SK-N-SH (cell line): ENCODE data around the gene ATP5MG. TPM values are rescaled to one million over a fixed set of nuclear protein-coding genes. Genes with fewer than 3 reads are reported as not detected.

ENCODE experiments used
- CTCF ChIA-PET: fragments of 300-600, 350-600 bp; formaldehyde crosslinking; extraction: SDS; loops from one replicate; lab custom pipeline; 2021; lab: Yijun Ruan, JAX
- POLR2A ChIA-PET: fragments of 350-600 bp; sonication (Branson Sonifier 250); formaldehyde crosslinking; extraction: SDS; loops from one replicate; lab custom pipeline; 2020; ENCODE audit warnings: antibody characterized with exemption, inconsistent platforms; lab: Yijun Ruan, JAX
- DNase-seq: peaks from one replicate; pipeline ENCODE4 v3.0.0; 2012
- H2AFZ ChIP-seq: fragments of 200-600 bp; sonication (generic); 2 replicates; pipeline ENCODE4 v1.8.1; 2016; ENCODE audit warnings: antibody characterized with exemption, mild to moderate bottlenecking, low read depth
- H3F3A ChIP-seq: fragments of 200-600 bp; sonication (generic); replicated peaks from 2 replicates; pipeline ENCODE3; 2016; ENCODE audit warnings: antibody characterized with exemption, mild to moderate bottlenecking; ENCODE audit not compliant: insufficient read depth
- H3K27ac ChIP-seq, 2 experiments: fragments of 200-500 bp in 1 of 2; fragments of 200-600 bp in 1 of 2; sonication (Bioruptor generic) in 1 of 2; sonication (generic), shearing (Covaris generic) in 1 of 2; 2 replicates each; pipeline versions ENCODE4 v1.5.1 to v1.6.1; 2014 to 2016; ENCODE audit warnings: low read depth in 2 of 2, inconsistent platforms in 1 of 2, low read length in 1 of 2, mild to moderate bottlenecking in 1 of 2, mixed read lengths in 1 of 2
- H3K27me3 ChIP-seq: fragments of 200-600 bp; sonication (generic), shearing (Covaris generic); 2 replicates; pipeline ENCODE4 v1.6.1; 2016; ENCODE audit warnings: mixed run types; ENCODE audit not compliant: insufficient read depth
- H3K36me3 ChIP-seq, 2 experiments: fragments of 200-500 bp in 1 of 2; fragments of 200-600 bp in 1 of 2; sonication (Bioruptor generic) in 1 of 2; sonication (generic) in 1 of 2; replicated peaks in 1 of 2; 2 replicates each; pipeline versions ENCODE3 to v1.5.1; 2014 to 2016; ENCODE audit warnings: low read length in 1 of 2, mild to moderate bottlenecking in 1 of 2; ENCODE audit not compliant: insufficient read depth in 2 of 2, control insufficient read depth in 1 of 2
- H3K4me1 ChIP-seq, 2 experiments: fragments of 200-500 bp in 1 of 2; fragments of 200-600 bp in 1 of 2; sonication (Bioruptor generic) in 1 of 2; sonication (generic), shearing (Covaris generic) in 1 of 2; 2 replicates each; pipeline versions ENCODE4 v1.5.1 to v1.6.1; 2014 to 2016; ENCODE audit warnings: low read depth in 1 of 2, low read length in 1 of 2, mixed run types in 1 of 2; ENCODE audit not compliant: insufficient read depth in 2 of 2, control insufficient read depth in 1 of 2
- H3K4me2 ChIP-seq: fragments of 200-600 bp; sonication (generic), shearing (Covaris generic); 2 replicates; pipeline ENCODE4 v1.6.1; 2017; ENCODE audit warnings: mixed run types
- H3K4me3 ChIP-seq, 2 experiments: fragments of 200-500 bp in 1 of 2; fragments of 200-600 bp in 1 of 2; sonication (Bioruptor generic) in 1 of 2; sonication (generic), shearing (Covaris generic) in 1 of 2; 2 replicates each; pipeline versions ENCODE4 v1.5.1 to v1.8.1; 2014 to 2016; ENCODE audit warnings: low read depth in 2 of 2, inconsistent platforms in 1 of 2, low read length in 1 of 2, mild to moderate bottlenecking in 1 of 2, mixed read lengths in 1 of 2, moderate library complexity in 1 of 2
- H3K79me2 ChIP-seq: fragments of 200-600 bp; sonication (generic); 2 replicates; pipeline ENCODE4 v1.8.1; 2017; ENCODE audit warnings: mild to moderate bottlenecking; ENCODE audit not compliant: insufficient read depth
- H3K9ac ChIP-seq: fragments of 200-600 bp; sonication (generic); 2 replicates; pipeline ENCODE4 v1.6.1; 2017; ENCODE audit warnings: mixed run types
- H3K9me2 ChIP-seq: fragments of 200-600 bp; sonication (generic); 2 replicates; pipeline ENCODE4 v1.6.1; 2017; ENCODE audit warnings: mixed run types
- H3K9me3 ChIP-seq: fragments of 200-600 bp; sonication (generic); 2 replicates; pipeline ENCODE4 v1.6.1; 2017; ENCODE audit warnings: mixed run types, mild to moderate bottlenecking, moderate library complexity
- H4K20me1 ChIP-seq: fragments of 200-600 bp; sonication (generic); 2 replicates; pipeline ENCODE4 v1.6.1; 2017; ENCODE audit warnings: mild to moderate bottlenecking, mixed run types; ENCODE audit not compliant: insufficient read depth
- CHD2 ChIP-seq: fragments of 150-350 bp; IDR thresholded peaks from 2 replicates; pipeline ENCODE4 v1.6.1; 2018; ENCODE audit warnings: low read length; ENCODE audit not compliant: partially characterized antibody
- ELF1 ChIP-seq: IDR thresholded peaks from 2 replicates; pipeline ENCODE4 v1.4.0; 2012
- EP300 ChIP-seq, 2 experiments: IDR thresholded peaks; 2 replicates each; pipeline versions ENCODE4 v1.4.0 to v1.6.1; 2012; ENCODE audit warnings: borderline replicate concordance in 1 of 2, low read depth in 1 of 2, low read length in 1 of 2
- EZH2phosphoT487 ChIP-seq: fragments of 200-600 bp; sonication (generic); IDR thresholded peaks from 2 replicates; pipeline ENCODE4 v1.6.1; 2017; ENCODE audit warnings: low read depth, mixed run types, mild to moderate bottlenecking, antibody characterized with exemption, moderate library complexity, borderline replicate concordance
- GABPA ChIP-seq: IDR thresholded peaks from 2 replicates; pipeline ENCODE4 v1.4.0; 2012; ENCODE audit warnings: low read depth, mild to moderate bottlenecking
- MAX ChIP-seq: IDR thresholded peaks from 2 replicates; pipeline ENCODE4 v1.4.0; 2012; ENCODE audit warnings: low read depth
- MEF2A ChIP-seq: IDR thresholded peaks from 2 replicates; pipeline ENCODE4 v1.4.0; 2012; ENCODE audit warnings: low read depth, borderline replicate concordance
- MXI1 ChIP-seq: IDR thresholded peaks from 2 replicates; pipeline ENCODE4 v1.6.1; 2012; ENCODE audit warnings: mild to moderate bottlenecking, low read depth, low read length, improper control_type of control experiment
- NFIC ChIP-seq: IDR thresholded peaks from 2 replicates; pipeline ENCODE4 v1.4.0; 2012; ENCODE audit warnings: borderline replicate concordance
- PBX3 ChIP-seq: IDR thresholded peaks from 2 replicates; pipeline ENCODE4; 2012
- POLR2AphosphoS5 ChIP-seq: IDR thresholded peaks from 2 replicates; pipeline ENCODE4 v1.6.1; 2012; ENCODE audit warnings: low read depth, low read length
- RAD21 ChIP-seq: IDR thresholded peaks from 2 replicates; pipeline ENCODE4 v1.6.1; 2012; ENCODE audit warnings: mild to moderate bottlenecking, low read length
- REST ChIP-seq: IDR thresholded peaks from 2 replicates; pipeline ENCODE4 v1.6.1; 2012; ENCODE audit warnings: mild to moderate bottlenecking, low read depth, low read length, moderate library complexity
- RFX5 ChIP-seq: IDR thresholded peaks from 2 replicates; pipeline ENCODE4 v1.6.1; 2012; ENCODE audit warnings: mild to moderate bottlenecking, improper control_type of control experiment, low read length
- SMC3 ChIP-seq: IDR thresholded peaks from 2 replicates; pipeline ENCODE4 v1.6.1; 2012; ENCODE audit warnings: low read depth, low read length, improper control_type of control experiment
- TCF12 ChIP-seq: IDR thresholded peaks from 2 replicates; pipeline ENCODE4 v1.4.0; 2012
- USF1 ChIP-seq: IDR thresholded peaks from 2 replicates; pipeline ENCODE4 v1.4.0; 2012; ENCODE audit warnings: low read depth, borderline replicate concordance
- USF2 ChIP-seq: fragments of 150-350 bp; IDR thresholded peaks from 2 replicates; pipeline ENCODE4 v1.6.1; 2017; ENCODE audit warnings: antibody characterized with exemption, low read length, low read depth, borderline replicate concordance
- YY1 ChIP-seq: IDR thresholded peaks from 2 replicates; pipeline ENCODE4 v1.4.0; 2012; ENCODE audit warnings: low read depth, mild to moderate bottlenecking
- WGBS: methylation state at CpG from one replicate; pipeline ENCODE4 v1.1.6; 2017; ENCODE audit warnings: low lambda C conversion rate; 5-methylcytosine and 5-hydroxymethylcytosine counted together
- polyA plus RNA-seq, 3 experiments: library from polyadenylated mRNA; depleted of rRNA; stranded (reverse); fragments of >200 nt; gene quantifications; 2 replicates each; pipeline ENCODE4 v1.2.3, GENCODE V29; 2012

The ATP5MG gene
- polyA plus RNA-seq, 1 of the 3 experiments (the other 2 are of a cell fraction) = 140 TPM

GRCh38 chr11:118380571-118380970 is 20.8 kb upstream of the ATP5MG start:
- CTCF ChIA-PET = interaction anchor here (0.9 kb wide), 1 partner anchor 108 kb away, joined by 3 read pairs; no protein-coding TSS in a partner anchor

GRCh38 chr11:118382954-118383353 is 18.5 kb upstream of the ATP5MG start:
- WGBS = 98% methylated on average over 3 of the region's 3 CpGs
- Histone ChIP-seq H3K9me2 (no peaks in the 10 kb centered on the region), H3K4me1 (no peaks in the 10 kb centered on the region), H4K20me1 (no peaks in the 10 kb centered on the region), H3K4me2 (no peak overlapping the region), H3K9me3 (no peaks in the 10 kb centered on the region), H3K27ac (no peak overlapping the region), H3K79me2 (no peaks in the 10 kb centered on the region), H3F3A (no peaks in the 10 kb centered on the region), H3K9ac (no peak overlapping the region), H3K4me3 (no peak overlapping the region), H3K36me3 (peaks cover 80 to 91% of the 10 kb centered on the region in 2 experiments), H3K27me3 (no peaks in the 10 kb centered on the region), H2AFZ (no peak overlapping the region)
- ChIA-PET POLR2A (interaction anchor here (0.6 kb wide), 1 partner anchor 19 kb away, joined by 4 read pairs; no protein-coding TSS in a partner anchor), CTCF (interaction anchor here (1.0 kb wide), 1 partner anchor 94 kb away, joined by 4 read pairs; no protein-coding TSS in a partner anchor)
- TF ChIP-seq CHD2 (no peak), RFX5 (no peak), NFIC (no peak), MXI1 (no peak), USF1 (no peak), REST (no peak), YY1 (no peak), POLR2AphosphoS5 (no peak), ELF1 (no peak), SMC3 (no peak), USF2 (no peak), GABPA (no peak), PBX3 (no peak), TCF12 (no peak), EZH2phosphoT487 (no peak), MAX (no peak)
- no peak for DNase-seq

More at GRCh38 chr11:118380571-118380970, 20.8 kb upstream of the ATP5MG start:
- no peak for TF ChIP-seq TCF12
- TF ChIP-seq POLR2AphosphoS5 = no peak
- TF ChIP-seq EP300 (IDR thresholded peaks at IDR 0.05; ENCODE audit: borderline replicate concordance in 1 of 2, low read depth in 1 of 2, low read length in 1 of 2) = no peak
- TF ChIP-seq RFX5 = no peak
- TF ChIP-seq MEF2A = no peak
- no peak for TF ChIP-seq NFIC
- no peak for TF ChIP-seq RAD21
- no peak for TF ChIP-seq YY1
- no peak for TF ChIP-seq MXI1
- TF ChIP-seq USF1 = no peak
- no peak for TF ChIP-seq CHD2
- TF ChIP-seq, all 33 proteins: peak for 0
- Histone ChIP-seq H3K4me1 (no peaks in the 10 kb centered on the region), H3K27me3 (no peaks in the 10 kb centered on the region), H3K9me2 (no peaks in the 10 kb centered on the region), H3K4me2 (no peak overlapping the region), H3F3A (no peaks in the 10 kb centered on the region), H3K27ac (no peak overlapping the region), H2AFZ (no peak overlapping the region), H3K9me3 (no peaks in the 10 kb centered on the region), H3K36me3 (peaks cover 72 to 79% of the 10 kb centered on the region in 2 experiments), H3K79me2 (no peaks in the 10 kb centered on the region), H3K4me3 (no peak overlapping the region), H4K20me1 (no peaks in the 10 kb centered on the region), H3K9ac (no peak overlapping the region)
- POLR2A ChIA-PET = interaction anchor here (0.5 kb wide), 1 partner anchor 21 kb away, joined by 3 read pairs; no protein-coding TSS in a partner anchor
- DNase-seq = no peak
